ENCODE data around the gene CD207. TPM values are rescaled to one million over a fixed set of nuclear protein-coding genes. Genes with fewer than 3 reads are reported as not detected.

CD207 gene
- total and polyA plus RNA-seq, 7 donors: 0.06 to 0.71 (median 0.27) TPM; not detected in 4

- H3K27me3 ChIP-seq: no peaks in the 10 kb centered on the region
- no peak for DNase-seq
- no peaks in the 10 kb centered on the region for H3K4me1 ChIP-seq
- no peak for TF ChIP-seq CTCF (IDR thresholded peaks at IDR 0.05)
- no peaks in the 10 kb centered on the region for H3K9me3 ChIP-seq
- H3K27ac ChIP-seq: no peak within 1 kb of the TSS
- intact Hi-C loops (cut with DNase I): no loop called here
- WGBS, 2 donors: 70 to 72% methylated on average over 7 of the region's 7 CpGs
- H3K36me3 ChIP-seq: no peaks in the 10 kb centered on the region
- no peak within 1 kb of the TSS for H3K4me3 ChIP-seq
Observed at GRCh38 chr2:70820499-70820898, 15.1 kb downstream of the CD207 start, which contains the start of gene CLEC4F. TSS of gene CLEC4F (minus strand) at chr2:70820599. CDS start at chr2:70820523, 76 bp downstream.

DNA sequence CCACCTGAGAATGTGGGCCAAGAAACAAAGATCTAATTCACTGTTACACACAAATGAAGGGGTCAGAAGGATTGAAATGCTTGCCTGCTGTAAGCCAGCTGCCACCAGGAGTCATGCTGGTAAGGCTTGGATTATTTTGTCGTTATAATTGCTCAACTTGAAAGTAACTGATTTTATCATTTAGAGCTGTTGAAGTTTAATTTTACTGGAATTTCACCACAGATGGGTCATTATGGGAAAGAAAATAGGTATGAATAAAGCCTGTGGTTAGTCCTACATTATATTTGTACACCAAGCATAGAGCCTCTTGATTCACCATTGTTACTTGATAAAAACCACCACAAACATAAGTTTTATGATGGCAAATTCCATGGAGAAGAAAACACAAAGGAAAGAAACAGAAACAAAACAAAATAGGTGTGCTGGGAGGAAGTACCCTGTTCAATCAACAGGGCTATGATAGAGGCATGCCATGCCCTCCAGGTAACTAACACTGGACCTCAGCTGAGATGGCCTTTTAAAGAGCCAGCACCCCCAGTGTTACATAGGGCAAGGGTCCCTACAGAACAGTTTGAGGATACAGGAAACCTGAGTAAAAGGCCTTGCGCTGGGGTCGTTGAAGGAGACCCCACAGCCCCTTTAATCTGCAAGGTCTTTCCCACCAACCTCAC, 18.2 kb downstream of the CD207 start:
- intact Hi-C loops (cut with DNase I): no loop called here
- no peak for DNase-seq
- Histone ChIP-seq H3K36me3 (no peaks in the 10 kb centered on the region), H3K9me3 (no peaks in the 10 kb centered on the region), H3K4me3 (no peak overlapping the region), H3K27ac (no peak overlapping the region), H3K4me1 (no peaks in the 10 kb centered on the region), H3K27me3 (no peaks in the 10 kb centered on the region)
- TF ChIP-seq EP300 (IDR thresholded peaks at IDR 0.05): no peak
- TF ChIP-seq POLR2AphosphoS5 (IDR thresholded peaks at IDR 0.05): no peak
- TF ChIP-seq CTCF (IDR thresholded peaks at IDR 0.05): no peak
- TF ChIP-seq POLR2A (IDR thresholded peaks at IDR 0.05): no peak
- 81 to 86% methylated on average over 3 of the region's 3 CpGs for WGBS, 2 donors

DNA sequence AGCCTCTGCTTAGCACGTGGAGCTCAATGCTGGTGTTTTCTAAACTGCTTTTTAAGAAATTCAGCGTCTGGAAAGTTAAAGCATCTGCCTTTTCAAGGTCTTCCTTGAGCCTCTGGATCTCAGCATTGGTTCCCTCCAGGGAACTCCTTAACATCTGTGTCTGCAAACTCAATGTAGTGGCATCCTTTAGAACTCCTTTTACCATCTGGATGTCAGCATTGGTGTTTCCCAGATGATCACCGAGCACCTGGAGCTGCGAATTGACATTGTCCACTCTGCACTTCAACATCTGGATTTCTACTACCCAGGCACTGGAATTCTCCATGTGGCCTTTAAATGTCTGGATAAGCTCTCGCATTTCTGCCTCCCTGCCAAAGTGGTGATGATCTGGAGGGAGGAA, 18.9 kb downstream of the CD207 start:
- no peaks in the 10 kb centered on the region for H3K4me1 ChIP-seq
- no peaks in the 10 kb centered on the region for H3K9me3 ChIP-seq
- no peak for DNase-seq
- no peak for TF ChIP-seq EP300 (IDR thresholded peaks at IDR 0.05)
- TF ChIP-seq POLR2A (IDR thresholded peaks at IDR 0.05): no peak
- TF ChIP-seq CTCF (IDR thresholded peaks at IDR 0.05): no peak
- TF ChIP-seq POLR2AphosphoS5 (IDR thresholded peaks at IDR 0.05): no peak
- no peak overlapping the region for H3K27ac ChIP-seq
- WGBS, 2 donors: 79 to 80% methylated on average over 5 of the region's 5 CpGs
- no peak overlapping the region for H3K4me3 ChIP-seq
- intact Hi-C loops (cut with DNase I): no loop called here
- no peaks in the 10 kb centered on the region for H3K36me3 ChIP-seq
- no peaks in the 10 kb centered on the region for H3K27me3 ChIP-seq

DNA sequence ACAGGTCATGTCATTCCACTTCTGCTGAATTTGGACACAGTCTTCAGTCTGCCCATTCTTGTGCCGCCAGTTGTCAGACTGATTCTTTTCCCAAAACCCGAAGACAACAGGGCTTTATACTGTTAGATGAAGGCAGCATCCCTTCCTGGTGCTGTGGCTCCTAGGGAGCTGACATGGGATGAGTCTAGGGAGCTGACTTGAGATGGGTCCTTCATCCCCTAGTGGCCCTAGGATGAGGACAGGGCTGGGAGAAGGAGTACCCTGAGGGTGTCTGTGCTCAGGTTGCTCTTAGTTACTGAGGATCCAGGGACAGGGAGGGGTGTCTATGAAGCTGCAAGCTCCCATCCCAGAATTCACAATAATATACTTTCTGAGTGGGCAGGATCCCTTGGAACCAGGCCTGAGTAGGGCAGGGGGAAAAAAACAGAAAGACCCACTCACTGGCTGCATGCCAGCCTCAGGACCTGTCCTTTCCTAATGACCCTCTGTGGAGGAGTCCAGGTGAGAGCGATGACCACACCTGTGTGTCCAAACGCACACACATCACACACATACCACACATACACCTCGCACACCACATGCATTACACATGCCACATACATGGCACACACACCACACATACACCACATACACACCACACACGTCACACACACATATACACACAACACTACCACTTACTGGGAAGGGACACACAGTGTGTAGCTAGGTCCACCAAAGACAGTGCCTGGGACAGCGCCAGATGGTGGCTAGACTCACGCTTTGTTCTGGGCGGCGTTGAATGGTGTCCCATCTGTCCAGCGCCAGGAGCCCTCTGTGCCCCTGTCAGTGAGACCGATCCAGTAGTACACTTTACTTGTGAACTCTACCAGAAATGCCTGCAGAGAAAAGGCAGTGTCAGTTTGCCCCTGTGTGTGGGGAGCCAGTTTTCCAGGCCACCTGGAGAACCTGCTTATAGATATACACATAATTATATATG, 26.3 kb downstream of the CD207 start:
- 84 to 92% methylated on average over 12 of the region's 12 CpGs for WGBS, 2 donors
- H3K36me3 ChIP-seq: no peaks in the 10 kb centered on the region
- intact Hi-C loops (cut with DNase I): no loop called here
- H3K27me3 ChIP-seq: no peaks in the 10 kb centered on the region
- no peak overlapping the region for H3K4me3 ChIP-seq
- no peak overlapping the region for H3K27ac ChIP-seq
- no peaks in the 10 kb centered on the region for H3K4me1 ChIP-seq
- DNase-seq: no peak
- TF ChIP-seq EP300 (IDR thresholded peaks at IDR 0.05): no peak
- no peak for TF ChIP-seq POLR2AphosphoS5 (IDR thresholded peaks at IDR 0.05)
- TF ChIP-seq CTCF (IDR thresholded peaks at IDR 0.05): no peak
- no peak for TF ChIP-seq POLR2A (IDR thresholded peaks at IDR 0.05)
- H3K9me3 ChIP-seq: no peaks in the 10 kb centered on the region

Measured in sigmoid colon (tissue), 7 donors.